OCI-LY7 (cell line): ENCODE data around the gene PDE5A.

Experiments used
- CTCF ChIP-seq: fragments of 200-600 bp; sonication (generic); conservative IDR thresholded peaks from 2 replicates; pipeline ENCODE4 v1.5.1; 2014; ENCODE audit warnings: mild to moderate bottlenecking, antibody characterized with exemption, low read length, moderate library complexity, mixed read lengths
- EZH2phosphoT487 ChIP-seq: fragments of 200-600 bp; sonication (generic); IDR thresholded peaks from 2 replicates; pipeline ENCODE4 v1.6.1; 2018; ENCODE audit warnings: low read depth, borderline replicate concordance, mild to moderate bottlenecking, mixed run types, antibody characterized with exemption, low read length, moderate library complexity, mixed read lengths

DNA sequence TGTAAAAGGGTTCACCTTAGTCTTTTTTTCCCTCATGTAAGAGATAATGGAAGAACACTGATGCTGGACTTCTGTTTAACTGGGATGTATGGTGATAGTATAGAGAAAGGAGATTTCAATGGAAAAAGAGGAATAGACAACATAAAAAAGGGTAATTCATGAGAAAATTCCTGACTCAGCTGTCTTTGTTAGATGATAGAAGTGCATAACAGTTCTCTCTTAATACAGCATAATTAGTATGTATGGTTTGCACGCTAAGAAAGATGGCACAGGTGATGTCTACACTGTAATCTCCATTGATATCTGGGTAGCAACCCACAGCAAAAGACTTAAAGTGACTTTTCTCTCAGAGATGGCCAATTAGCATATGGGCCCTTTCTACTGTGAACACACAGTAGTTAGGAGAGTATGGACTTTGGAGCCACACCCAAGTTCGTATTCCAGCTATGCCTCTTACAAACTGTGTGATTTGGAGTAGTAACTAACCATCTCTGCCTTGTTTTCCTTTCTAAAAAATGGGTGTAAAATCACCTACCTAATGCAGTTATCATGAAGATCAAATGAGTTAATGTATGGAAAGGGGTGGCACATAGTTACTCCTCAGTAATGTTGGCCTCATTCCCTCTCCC is 149.3 kb downstream of the PDE5A start:
- TF ChIP-seq CTCF = no peak
- TF ChIP-seq EZH2phosphoT487 = no peak
